ENCODE results near the gene DNAAF1. TPM values are rescaled to one million over a fixed set of nuclear protein-coding genes. Genes with fewer than 3 reads are reported as not detected.
"Not testable (repeated sequence)": the region's sequence is repeated elsewhere in the genome, so short reads cannot be mapped to it uniquely, and the experiment has no call there.

DNAAF1 gene
- total RNA-seq, 4 donors from 2014 or later: not detected

DNA sequence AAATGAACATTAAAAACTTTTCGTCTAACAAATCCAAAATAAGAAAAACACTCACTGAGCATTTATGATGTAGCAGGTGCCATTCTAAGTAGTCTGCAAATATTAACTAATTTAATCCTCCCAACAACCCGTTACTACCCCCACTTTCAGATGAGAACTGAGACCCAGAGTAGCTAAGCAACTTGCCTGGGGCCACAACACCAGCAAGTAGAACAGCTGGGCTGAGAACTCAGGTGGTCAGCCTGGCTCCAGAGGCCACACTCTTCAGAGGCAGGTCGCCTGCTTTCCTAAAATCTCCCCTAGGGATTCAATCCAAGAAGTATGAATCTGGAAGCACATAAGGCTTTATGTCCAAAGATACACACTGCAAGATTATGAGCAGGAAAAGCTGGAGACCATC lies 34.6 kb upstream of the DNAAF1 start:
- no peaks in the 10 kb centered on the region for H3K9me3 ChIP-seq
- no peak overlapping the region for H3K4me3 ChIP-seq
- H3K36me3 ChIP-seq: peaks cover 0 to 11% (median 0%) of the 10 kb centered on the region in 3 donors
- no peak for DNase-seq
- peaks cover 0 to 13% (median 5%) of the 10 kb centered on the region in 4 donors for H3K4me1 ChIP-seq
- H3K27ac ChIP-seq: no peak overlapping the region
- no peaks in the 10 kb centered on the region for H3K27me3 ChIP-seq
- TF ChIP-seq POLR2A (IDR thresholded peaks at IDR 0.05) (no peak), CTCF (IDR thresholded peaks at IDR 0.05) (no peak)

DNA sequence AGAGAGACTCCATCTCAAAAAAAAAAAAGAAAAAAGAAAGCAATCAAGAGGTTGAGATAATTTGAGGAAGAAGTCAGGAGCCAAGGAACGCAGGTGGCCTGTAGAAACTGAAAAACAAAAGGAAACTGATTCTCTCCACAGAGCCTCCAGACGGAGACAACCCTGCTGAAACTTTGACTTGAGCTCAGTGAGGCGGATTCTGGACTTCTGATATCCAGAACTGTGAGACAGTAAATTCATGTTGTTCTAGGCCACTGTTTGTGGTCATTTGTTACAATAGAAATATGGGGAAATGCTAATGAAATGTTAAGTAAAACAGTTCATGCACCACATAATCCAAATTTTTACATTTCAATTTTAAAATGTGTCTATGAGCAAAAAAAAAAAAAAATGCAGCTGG lies 33.6 kb upstream of the DNAAF1 start:
- Histone ChIP-seq H3K4me3 (no peak overlapping the region), H3K36me3 (peaks cover 0 to 11% (median 0%) of the 10 kb centered on the region in 3 donors), H3K9me3 (no peaks in the 10 kb centered on the region), H3K4me1 (peaks cover 0 to 17% (median 8%) of the 10 kb centered on the region in 4 donors), H3K27me3 (no peaks in the 10 kb centered on the region), H3K27ac (no peak overlapping the region)
- TF ChIP-seq CTCF (IDR thresholded peaks at IDR 0.05) (no peak), POLR2A (IDR thresholded peaks at IDR 0.05) (no peak)
- DNase-seq: no peak

GRCh38 chr16:84111949-84112348 lies 33.2 kb upstream of the DNAAF1 start:
- not testable (repeated sequence) for H3K27ac ChIP-seq, H3K27me3 ChIP-seq, H3K4me3 ChIP-seq, DNase-seq, H3K9me3 ChIP-seq
- H3K36me3 ChIP-seq: peaks cover 0 to 11% (median 0%) of the 10 kb centered on the region in 3 donors
- H3K4me1 ChIP-seq: peaks cover 0 to 17% (median 8%) of the 10 kb centered on the region in 4 donors

GRCh38 chr16:84115919-84116719 lies 29.0 kb upstream of the DNAAF1 start:
- Histone ChIP-seq H3K9me3 (no peaks in the 10 kb centered on the region), H3K27ac (peak overlapping the region; percentile 86 to 98 (median 92)), H3K27me3 (no peaks in the 10 kb centered on the region), H3K4me3 (peak overlapping the region; percentile 82 to 97 (median 94)), H3K36me3 (no peaks in the 10 kb centered on the region), H3K4me1 (peaks cover 0 to 23% (median 11%) of the 10 kb centered on the region in 4 donors)
- peak in 2 of 3 donors; percentile 60 to 78 for DNase-seq
- TF ChIP-seq POLR2A (IDR thresholded peaks at IDR 0.05) (no peak), CTCF (IDR thresholded peaks at IDR 0.05) (peak in 3 of 6 experiments; percentile 32 to 66 (median 53))

DNA sequence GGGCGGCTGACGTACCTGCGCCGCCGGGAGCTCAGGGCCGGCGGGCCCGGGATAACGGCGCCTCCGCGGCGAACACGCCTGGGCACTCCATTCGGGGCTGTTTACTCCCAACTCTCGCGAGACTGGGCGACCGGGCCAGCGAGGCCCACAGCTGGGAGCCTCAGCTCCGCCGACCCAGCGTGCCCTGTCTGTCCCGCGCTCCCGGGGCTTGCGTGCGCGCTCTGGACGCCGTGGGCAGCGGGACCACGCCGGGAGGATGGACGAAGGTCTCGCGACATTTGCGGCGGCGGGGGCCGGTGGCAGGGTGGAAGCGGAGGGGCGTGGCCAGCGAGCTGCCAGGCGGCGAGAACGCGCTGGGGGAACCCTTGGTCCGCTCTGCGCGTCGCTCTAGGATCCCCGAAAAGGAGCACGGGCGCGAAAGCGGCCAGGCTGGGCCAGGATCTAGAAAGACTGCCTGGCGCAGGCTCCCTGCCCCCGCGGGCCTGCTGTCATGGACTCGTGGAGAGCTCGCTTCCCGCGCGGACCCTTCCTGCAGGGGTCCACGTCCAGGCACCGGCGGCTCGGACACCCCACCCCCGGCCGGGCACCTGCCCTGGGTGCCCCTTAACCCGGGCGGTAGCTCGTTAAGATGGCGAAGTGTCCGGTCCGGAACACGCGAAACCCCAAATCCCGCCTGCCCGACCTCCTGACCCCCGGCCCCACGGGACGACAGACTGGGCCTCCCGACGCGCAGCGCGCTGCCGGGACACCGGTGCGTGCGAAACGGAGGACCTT lies 28.2 kb upstream of the DNAAF1 start, which contains the start of gene MBTPS1:
Gene MBTPS1 (minus strand): TSS at position 223 of the 774 bp plus-strand sequence. CDS start 15,159 bp downstream, outside the sequence.
- peak within 1 kb of the TSS; percentile 86 to 98 (median 92) for H3K27ac ChIP-seq
- TF ChIP-seq CTCF (IDR thresholded peaks at IDR 0.05) (peak in 2 of 6 experiments; percentile 9 to 49), POLR2A (IDR thresholded peaks at IDR 0.05) (peak; percentile 58 to 69)
- H3K27me3 ChIP-seq: no peaks in the 10 kb centered on the region
- H3K4me1 ChIP-seq: peaks cover 0 to 23% (median 11%) of the 10 kb centered on the region in 4 donors
- DNase-seq: peak; percentile 97 to 99 (median 99)
- no peaks in the 10 kb centered on the region for H3K36me3 ChIP-seq
- peak within 1 kb of the TSS; percentile 82 to 97 (median 94) for H3K4me3 ChIP-seq
- H3K9me3 ChIP-seq: no peaks in the 10 kb centered on the region
